K562 (cell line): ENCODE measurements around the gene ADRM1.

ENCODE experiments used
- CREM ChIP-seq: IDR thresholded peaks from 2 replicates; pipeline ENCODE4 v1.6.1; 2014; ENCODE audit warnings: antibody characterized with exemption, low read depth
- ZBTB8A ChIP-seq: fragments of 450-650 bp; IDR thresholded peaks from 2 replicates; pipeline ENCODE4 v1.6.1; 2018; ENCODE audit warnings: mild to moderate bottlenecking, moderate library complexity; ENCODE audit not compliant: partially characterized antibody
- ZKSCAN1 ChIP-seq: fragments of 150-350 bp; IDR thresholded peaks from 2 replicates; pipeline ENCODE4 v1.6.1; 2016; ENCODE audit warnings: low read depth, low read length
- TF ChIP-seq, protein P1 (sequence below), 3 experiments: IDR thresholded peaks in 2 of 3; conservative IDR thresholded peaks in 1 of 3; 2 replicates each; pipeline ENCODE4 v1.5.1; 2011 to 2012; ENCODE audit warnings: low read length in 3 of 3, mild to moderate bottlenecking in 3 of 3, control low read depth in 2 of 3, improper control_type of control experiment in 1 of 3, inconsistent platforms in 1 of 3, low read depth in 1 of 3, mixed read lengths in 1 of 3, moderate library complexity in 1 of 3; ENCODE audit not compliant: insufficient read depth in 2 of 3

DNA sequence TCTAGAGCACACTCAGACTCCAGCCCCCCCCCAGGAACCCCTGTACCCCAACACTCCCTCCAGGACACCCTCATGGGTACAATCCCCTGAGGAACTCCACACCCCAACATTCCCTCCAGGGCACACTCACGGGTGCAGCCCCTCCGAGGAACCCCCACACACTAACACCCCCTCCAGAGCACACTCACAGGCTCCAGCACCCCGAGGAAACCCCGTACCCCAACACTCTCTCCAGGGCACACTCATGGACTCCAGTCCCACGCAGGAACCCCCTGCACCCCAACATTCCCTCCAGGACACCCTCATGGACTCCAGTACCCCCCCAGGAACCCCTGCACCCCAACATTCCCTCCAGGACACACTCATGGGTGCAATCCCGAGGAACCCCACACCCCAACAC lies 32.7 kb downstream of the ADRM1 start:
- TF ChIP-seq CREM = no peak
- TF ChIP-seq, protein P1, sequence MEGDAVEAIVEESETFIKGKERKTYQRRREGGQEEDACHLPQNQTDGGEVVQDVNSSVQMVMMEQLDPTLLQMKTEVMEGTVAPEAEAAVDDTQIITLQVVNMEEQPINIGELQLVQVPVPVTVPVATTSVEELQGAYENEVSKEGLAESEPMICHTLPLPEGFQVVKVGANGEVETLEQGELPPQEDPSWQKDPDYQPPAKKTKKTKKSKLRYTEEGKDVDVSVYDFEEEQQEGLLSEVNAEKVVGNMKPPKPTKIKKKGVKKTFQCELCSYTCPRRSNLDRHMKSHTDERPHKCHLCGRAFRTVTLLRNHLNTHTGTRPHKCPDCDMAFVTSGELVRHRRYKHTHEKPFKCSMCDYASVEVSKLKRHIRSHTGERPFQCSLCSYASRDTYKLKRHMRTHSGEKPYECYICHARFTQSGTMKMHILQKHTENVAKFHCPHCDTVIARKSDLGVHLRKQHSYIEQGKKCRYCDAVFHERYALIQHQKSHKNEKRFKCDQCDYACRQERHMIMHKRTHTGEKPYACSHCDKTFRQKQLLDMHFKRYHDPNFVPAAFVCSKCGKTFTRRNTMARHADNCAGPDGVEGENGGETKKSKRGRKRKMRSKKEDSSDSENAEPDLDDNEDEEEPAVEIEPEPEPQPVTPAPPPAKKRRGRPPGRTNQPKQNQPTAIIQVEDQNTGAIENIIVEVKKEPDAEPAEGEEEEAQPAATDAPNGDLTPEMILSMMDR (IDR thresholded peaks at IDR 0.05 in 2 of 3, conservative IDR thresholded peaks at IDR 0.05 in 1 of 3; ENCODE audit: insufficient read depth in 2 of 3, low read depth in 1 of 3, low read length in 3 of 3) = no peak
- TF ChIP-seq ZKSCAN1 = no peak
- no peak for TF ChIP-seq ZBTB8A
